H9 (cell line): ENCODE measurements around the gene BARX2. TPM values are rescaled to one million over a fixed set of nuclear protein-coding genes. Genes with fewer than 3 reads are reported as not detected.
A peak's percentile ranks its signal among the peaks of the same experiment; 100 is the strongest.
"Not testable (repeated sequence)": the region's sequence is repeated elsewhere in the genome, so short reads cannot be mapped to it uniquely, and the experiment has no call there.

Experiments used
- DNase-seq: peaks from one replicate; pipeline ENCODE4 v3.0.0-alpha.2; 2017
- H2AFZ ChIP-seq: one replicate; pipeline ENCODE4 v1.6.1; 2013; ENCODE audit warnings: mild to moderate bottlenecking, low read length, control low read depth, moderate library complexity
- H2AK5ac ChIP-seq: 2 replicates; pipeline ENCODE4 v1.6.1; 2013; ENCODE audit warnings: low read length, control low read depth, mixed read lengths; ENCODE audit not compliant: insufficient read length
- H2BK120ac ChIP-seq: one replicate; pipeline ENCODE4 v1.6.1; 2013; ENCODE audit warnings: low read depth, mild to moderate bottlenecking, low read length, control low read depth, inconsistent platforms; ENCODE audit not compliant: poor library complexity, severe bottlenecking
- H2BK12ac ChIP-seq: 2 replicates; pipeline ENCODE4 v1.6.1; 2013; ENCODE audit warnings: low read length, control low read depth, mixed read lengths, low read depth; ENCODE audit not compliant: insufficient read length
- H2BK15ac ChIP-seq: 2 replicates; pipeline ENCODE4 v1.6.1; 2013; ENCODE audit warnings: low read depth, low read length, control low read depth
- H2BK20ac ChIP-seq: one replicate; pipeline ENCODE4 v1.6.1; 2013; ENCODE audit warnings: low read depth, mild to moderate bottlenecking, low read length, control low read depth, inconsistent platforms; ENCODE audit not compliant: poor library complexity, severe bottlenecking
- H2BK5ac ChIP-seq: 2 replicates; pipeline ENCODE4 v1.6.1; 2013; ENCODE audit warnings: low read length, control low read depth, mixed read lengths; ENCODE audit not compliant: insufficient read length
- H3K14ac ChIP-seq: 2 replicates; pipeline ENCODE4 v1.6.1; 2013; ENCODE audit warnings: low read length, control low read depth; ENCODE audit not compliant: insufficient read depth
- H3K18ac ChIP-seq: 2 replicates; pipeline ENCODE4 v1.6.1; 2013; ENCODE audit warnings: low read depth, mild to moderate bottlenecking, mixed read lengths, low read length, control low read depth; ENCODE audit not compliant: insufficient read length
- H3K23ac ChIP-seq: 2 replicates; pipeline ENCODE4 v1.6.1; 2013; ENCODE audit warnings: low read length, control low read depth, mixed read lengths, low read depth; ENCODE audit not compliant: insufficient read length
- H3K23me2 ChIP-seq: 2 replicates; pipeline ENCODE4 v1.6.1; 2013; ENCODE audit warnings: low read depth, mild to moderate bottlenecking, mixed read lengths, low read length, control low read depth; ENCODE audit not compliant: insufficient read length, poor library complexity, severe bottlenecking
- H3K27ac ChIP-seq: 2 replicates; pipeline ENCODE4 v1.5.1; 2013; ENCODE audit warnings: low read length, control low read depth, mixed read lengths, low read depth; ENCODE audit not compliant: insufficient read length
- H3K27me3 ChIP-seq: 2 replicates; pipeline ENCODE4 v1.6.1; 2013; ENCODE audit warnings: low read length, control low read depth, inconsistent platforms; ENCODE audit not compliant: insufficient read depth
- H3K4ac ChIP-seq: 2 replicates; pipeline ENCODE4 v1.6.1; 2013; ENCODE audit warnings: low read depth, mild to moderate bottlenecking, control low read depth, inconsistent platforms, low read length, moderate library complexity
- H3K4me1 ChIP-seq: 2 replicates; pipeline ENCODE4 v1.6.1; 2013; ENCODE audit warnings: low read length, control low read depth, inconsistent platforms; ENCODE audit not compliant: insufficient read depth
- H3K4me2 ChIP-seq: 2 replicates; pipeline ENCODE4 v1.6.1; 2013; ENCODE audit warnings: low read length, control low read depth, mixed read lengths; ENCODE audit not compliant: insufficient read length, insufficient read depth
- H3K56ac ChIP-seq: 2 replicates; pipeline ENCODE4 v1.6.1; 2013; ENCODE audit warnings: low read depth, mild to moderate bottlenecking, mixed read lengths, low read length, control low read depth; ENCODE audit not compliant: insufficient read length
- H3K79me1 ChIP-seq: 2 replicates; pipeline ENCODE4 v1.6.1; 2013; ENCODE audit warnings: low read depth, mild to moderate bottlenecking, moderate library complexity, low read length, control low read depth, inconsistent platforms; ENCODE audit not compliant: insufficient read depth, poor library complexity, severe bottlenecking
- H3K79me2 ChIP-seq: 2 replicates; pipeline ENCODE4 v1.6.1; 2013; ENCODE audit warnings: low read length, control low read depth, inconsistent platforms; ENCODE audit not compliant: insufficient read depth
- H3K9ac ChIP-seq: 2 replicates; pipeline ENCODE4 v1.6.1; 2013; ENCODE audit warnings: low read length, control low read depth, mixed read lengths; ENCODE audit not compliant: insufficient read length; ENCODE audit errors: extremely low read depth
- H3K9me3 ChIP-seq: one replicate; pipeline ENCODE4 v1.6.1; 2013; ENCODE audit warnings: low read depth, low read length, inconsistent platforms; ENCODE audit not compliant: control insufficient read depth
- H3T11ph ChIP-seq: one replicate; pipeline ENCODE4 v1.6.1; 2013; ENCODE audit warnings: mild to moderate bottlenecking, low read length, control low read depth, inconsistent platforms
- H4K20me1 ChIP-seq: one replicate; pipeline ENCODE4 v1.6.1; 2013; ENCODE audit not compliant: control insufficient read depth, insufficient read length, insufficient read depth
- H4K5ac ChIP-seq: 2 replicates; pipeline ENCODE4 v1.6.1; 2013; ENCODE audit warnings: low read depth, mild to moderate bottlenecking, mixed read lengths, low read length, control low read depth; ENCODE audit not compliant: insufficient read length
- H4K8ac ChIP-seq: replicated peaks from 2 replicates; pipeline ENCODE4 v1.6.1; 2013; ENCODE audit warnings: low read length, control low read depth, mixed read lengths, low read depth; ENCODE audit not compliant: insufficient read length
- H4K91ac ChIP-seq: 2 replicates; pipeline ENCODE4 v1.6.1; 2013; ENCODE audit warnings: low read depth, mild to moderate bottlenecking, moderate library complexity, mixed read lengths, low read length, control low read depth; ENCODE audit not compliant: insufficient read length
- H3K27ac Mint-ChIP-seq, 3 experiments: 2 replicates in 2 of 3; 3 replicates in 1 of 3; pipeline ENCODE4 v1.8.0; 2020 to 2021; ENCODE audit warnings: mixed read lengths in 3 of 3, mild to moderate bottlenecking in 1 of 3, moderate library complexity in 1 of 3
- H3K27me3 Mint-ChIP-seq: 2 replicates; pipeline ENCODE4 v1.8.0; 2021; ENCODE audit warnings: low read depth, mild to moderate bottlenecking, moderate library complexity, mixed read lengths
- H3K36me3 Mint-ChIP-seq, 3 experiments: 2 replicates in 2 of 3; 3 replicates in 1 of 3; pipeline ENCODE4 v1.8.0; 2020 to 2021; ENCODE audit warnings: low read depth in 3 of 3, mixed read lengths in 3 of 3; ENCODE audit not compliant: insufficient read depth in 1 of 3
- H3K4me1 Mint-ChIP-seq, 2 experiments: 2 replicates each; pipeline ENCODE4 v1.8.0; 2020; ENCODE audit warnings: mixed read lengths in 2 of 2
- H3K4me3 Mint-ChIP-seq, 2 experiments: 2 replicates in 1 of 2; 3 replicates in 1 of 2; pipeline ENCODE4 v1.8.0; 2020 to 2021; ENCODE audit warnings: mild to moderate bottlenecking in 2 of 2, mixed read lengths in 2 of 2, moderate library complexity in 1 of 2
- H3K9me3 Mint-ChIP-seq, 2 experiments: 2 replicates in 1 of 2; 3 replicates in 1 of 2; pipeline ENCODE4 v1.8.0; 2020; ENCODE audit warnings: mild to moderate bottlenecking in 2 of 2, mixed read lengths in 2 of 2, moderate library complexity in 1 of 2
- CTCF ChIP-seq: fragments of 200-600 bp; sonication (generic); conservative IDR thresholded peaks from 3 replicates; pipeline ENCODE4 v1.8.0; 2021; ENCODE audit warnings: antibody characterized with exemption, mild to moderate bottlenecking
- WGBS: extraction: QIAGEN DNeasy Blood & Tissue Kit; methylation state at CpG from one replicate; pipeline ENCODE4 v1.1.7; 2013; ENCODE audit warnings: missing lambda C conversion rate, low lambda C conversion rate, mixed read lengths; ENCODE audit not compliant: insufficient read length; ENCODE audit errors: extremely low coverage; 5-methylcytosine and 5-hydroxymethylcytosine counted together
- total RNA-seq: library from RNA; stranded (reverse); gene quantifications from 2 replicates; pipeline ENCODE4 v1.2.1, GENCODE V29; 2021

Gene BARX2
- total RNA-seq, 1 experiment from 2014 or later = not detected

- Histone ChIP-seq H3K4me2 (no peak overlapping the region), H4K8ac (no peak overlapping the region), H3K56ac (no peak overlapping the region), H3K14ac (no peak overlapping the region), H3K18ac (no peak overlapping the region), H3K79me2 (no peaks in the 10 kb centered on the region), H3K4me1 (peaks cover 4% of the 10 kb centered on the region; the same call in 1 of the 2 replicates), H2BK15ac (no peak overlapping the region), H4K5ac (no peak overlapping the region), H3K79me1 (no peaks in the 10 kb centered on the region), H2BK120ac (no peak overlapping the region), H3K4ac (no peak overlapping the region), H2BK5ac (no peak overlapping the region), H3K9me3 (no peaks in the 10 kb centered on the region), H3K23ac (no peak overlapping the region), H2BK12ac (no peak overlapping the region), H4K91ac (no peak overlapping the region), H2AFZ (no peak overlapping the region), H3K27ac (no peak overlapping the region), H3K23me2 (no peaks in the 10 kb centered on the region), H3K9ac (no peak overlapping the region), H3K27me3 (no peaks in the 10 kb centered on the region), H2BK20ac (no peak overlapping the region), H3T11ph (no peak overlapping the region), H4K20me1 (no peaks in the 10 kb centered on the region), H2AK5ac (no peak overlapping the region)
- no CpG with 5 or more reads among the region's 2 CpGs for WGBS
- no peak overlapping the region for H3K27ac Mint-ChIP-seq
- DNase-seq = no peak
- no peaks in the 10 kb centered on the region for H3K9me3 Mint-ChIP-seq
- H3K4me1 Mint-ChIP-seq = peaks cover 8 to 13% of the 10 kb centered on the region in 2 experiments
- H3K4me3 Mint-ChIP-seq = no peak overlapping the region
- no peaks in the 10 kb centered on the region for H3K36me3 Mint-ChIP-seq
- H3K27me3 Mint-ChIP-seq = no peaks in the 10 kb centered on the region; the same call in 1 of the 2 replicates
- no peak for TF ChIP-seq CTCF
Observed at GRCh38 chr11:129326921-129327320, 48.7 kb upstream of the BARX2 start.

DNA sequence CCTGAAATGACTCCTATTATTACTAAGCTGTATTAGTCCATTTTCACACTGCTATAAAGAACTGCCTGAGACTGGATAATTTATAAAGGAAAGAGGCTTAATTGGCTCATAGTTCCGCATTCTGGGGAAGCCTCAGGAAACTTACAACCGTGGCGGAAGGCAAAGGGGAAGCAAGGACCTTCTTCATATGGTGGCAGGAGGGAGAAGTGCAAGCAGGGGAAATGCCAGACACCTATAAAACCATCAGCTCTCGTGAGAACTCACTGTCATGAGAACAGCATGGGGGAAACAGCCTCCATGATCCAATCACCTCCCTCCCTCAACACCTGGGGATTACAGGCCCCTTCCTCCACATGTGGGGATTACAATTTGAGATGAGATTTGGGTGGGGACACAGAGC, 47.9 kb upstream of the BARX2 start:
- H3T11ph ChIP-seq, H3K56ac ChIP-seq, H2AK5ac ChIP-seq, H3K23ac ChIP-seq, H3K36me3 Mint-ChIP-seq, H4K20me1 ChIP-seq, H3K9ac ChIP-seq, H3K14ac ChIP-seq, H2BK20ac ChIP-seq, H4K8ac ChIP-seq, H3K27me3 Mint-ChIP-seq, H2AFZ ChIP-seq, H3K4me1 ChIP-seq, H2BK5ac ChIP-seq, H2BK15ac ChIP-seq, H4K5ac ChIP-seq, H2BK120ac ChIP-seq, H3K9me3 Mint-ChIP-seq, H3K18ac ChIP-seq, H2BK12ac ChIP-seq, H3K9me3 ChIP-seq, H3K27me3 ChIP-seq, H3K4ac ChIP-seq, H3K79me2 ChIP-seq, H4K91ac ChIP-seq, DNase-seq, H3K4me3 Mint-ChIP-seq, H3K79me1 ChIP-seq, H3K23me2 ChIP-seq, H3K4me2 ChIP-seq, H3K27ac ChIP-seq: not testable (repeated sequence)
- Mint-ChIP-seq H3K4me1 (peaks cover 11 to 13% of the 10 kb centered on the region in 2 experiments), H3K27ac (peak overlapping the region in 1 of 3 experiments; percentile 82; a peak in 1 of 7 replicates)
- WGBS = no CpG with 5 or more reads among the region's 4 CpGs
